ENCODE results near the gene CPNE5.

CPNE5 gene

DNA sequence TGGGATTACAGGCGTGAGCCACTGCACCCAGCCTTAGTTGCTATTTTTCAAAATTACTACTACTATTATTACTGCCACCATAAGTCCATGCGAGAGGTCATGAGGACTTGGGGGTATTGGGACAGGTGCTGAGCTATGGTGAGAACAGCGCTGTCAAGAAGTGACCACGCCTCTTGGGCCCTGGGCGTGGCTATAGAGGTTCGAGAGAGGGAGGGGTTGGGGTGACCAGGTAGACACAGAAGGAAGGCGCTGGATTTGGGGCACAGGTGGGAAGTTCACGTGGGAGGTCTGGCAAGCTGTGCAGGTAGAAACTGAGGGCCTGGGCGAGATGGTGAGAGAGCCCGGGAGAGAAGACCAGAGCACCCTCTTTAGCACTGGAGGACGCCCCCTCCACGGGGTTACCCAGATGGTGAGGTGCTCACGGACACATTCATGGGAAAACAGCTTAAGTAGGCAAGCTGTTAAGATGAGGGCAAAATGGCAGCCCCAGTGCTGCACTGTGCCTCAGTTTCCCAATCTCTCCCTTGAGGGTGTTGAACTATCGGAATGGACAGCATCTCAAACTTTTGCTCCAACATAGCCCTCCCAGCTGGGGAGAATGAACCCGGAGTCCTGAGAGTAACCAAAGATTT lies 80.6 kb downstream of the CPNE5 start:
- Histone ChIP-seq H3K27ac (no peak overlapping the region), H3K4me1 (peaks cover 0 to 7% (median 3%) of the 10 kb centered on the region in 4 donors), H3K36me3 (no peaks in the 10 kb centered on the region), H3K27me3 (no peaks in the 10 kb centered on the region), H3K9me3 (no peaks in the 10 kb centered on the region), H3K4me3 (no peak overlapping the region)
- no peak for DNase-seq
- intact Hi-C loops (cut with DNase I; ENCODE audit: low total_unique reads) = loop anchor here (2.0 kb wide), 1 partner anchor 140 kb away; no protein-coding TSS in a partner anchor
- TF ChIP-seq, protein P1, sequence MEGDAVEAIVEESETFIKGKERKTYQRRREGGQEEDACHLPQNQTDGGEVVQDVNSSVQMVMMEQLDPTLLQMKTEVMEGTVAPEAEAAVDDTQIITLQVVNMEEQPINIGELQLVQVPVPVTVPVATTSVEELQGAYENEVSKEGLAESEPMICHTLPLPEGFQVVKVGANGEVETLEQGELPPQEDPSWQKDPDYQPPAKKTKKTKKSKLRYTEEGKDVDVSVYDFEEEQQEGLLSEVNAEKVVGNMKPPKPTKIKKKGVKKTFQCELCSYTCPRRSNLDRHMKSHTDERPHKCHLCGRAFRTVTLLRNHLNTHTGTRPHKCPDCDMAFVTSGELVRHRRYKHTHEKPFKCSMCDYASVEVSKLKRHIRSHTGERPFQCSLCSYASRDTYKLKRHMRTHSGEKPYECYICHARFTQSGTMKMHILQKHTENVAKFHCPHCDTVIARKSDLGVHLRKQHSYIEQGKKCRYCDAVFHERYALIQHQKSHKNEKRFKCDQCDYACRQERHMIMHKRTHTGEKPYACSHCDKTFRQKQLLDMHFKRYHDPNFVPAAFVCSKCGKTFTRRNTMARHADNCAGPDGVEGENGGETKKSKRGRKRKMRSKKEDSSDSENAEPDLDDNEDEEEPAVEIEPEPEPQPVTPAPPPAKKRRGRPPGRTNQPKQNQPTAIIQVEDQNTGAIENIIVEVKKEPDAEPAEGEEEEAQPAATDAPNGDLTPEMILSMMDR (IDR thresholded peaks at IDR 0.05) = no peak

DNA sequence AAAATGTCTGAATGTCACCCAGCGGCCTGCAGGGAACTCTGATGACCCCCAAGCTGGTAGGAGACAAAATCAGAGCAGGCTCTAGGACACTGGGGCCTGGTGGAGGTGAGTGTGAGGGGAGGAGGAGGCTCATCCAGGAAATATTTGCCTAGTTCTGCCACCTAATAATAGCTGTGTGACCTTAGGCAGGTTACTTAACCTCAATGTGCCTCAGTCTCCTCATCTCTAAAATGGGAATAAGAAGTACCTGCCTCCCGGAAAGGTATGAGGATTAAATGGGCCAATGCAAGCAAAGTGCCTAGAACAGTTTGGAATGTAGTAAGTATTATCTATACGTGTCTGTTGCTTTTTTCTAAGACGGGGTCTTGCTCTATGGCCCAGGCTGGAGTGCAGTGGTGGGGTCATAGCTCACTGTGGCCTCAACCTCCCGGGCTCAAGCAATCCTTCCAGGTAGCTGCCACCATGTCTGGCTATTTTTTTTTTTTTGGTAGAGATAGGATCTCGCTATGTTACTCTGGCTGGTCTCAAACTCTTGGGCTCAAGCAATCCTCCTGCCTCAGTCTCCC lies 81.2 kb downstream of the CPNE5 start:
- Histone ChIP-seq H3K4me1 (peaks cover 0 to 7% (median 3%) of the 10 kb centered on the region in 4 donors), H3K36me3 (no peaks in the 10 kb centered on the region), H3K9me3 (no peaks in the 10 kb centered on the region), H3K27me3 (no peaks in the 10 kb centered on the region), H3K4me3 (no peak overlapping the region), H3K27ac (no peak overlapping the region)
- DNase-seq = no peak
- TF ChIP-seq, protein P1 (IDR thresholded peaks at IDR 0.05) = no peak
- intact Hi-C loops (cut with DNase I; ENCODE audit: low total_unique reads) = loop anchor here (2.0 kb wide), 1 partner anchor 139 kb away; no protein-coding TSS in a partner anchor

- Histone ChIP-seq H3K27ac (no peak overlapping the region), H3K36me3 (no peaks in the 10 kb centered on the region), H3K4me3 (no peak overlapping the region), H3K27me3 (no peaks in the 10 kb centered on the region), H3K9me3 (no peaks in the 10 kb centered on the region), H3K4me1 (peaks cover 0 to 7% (median 3%) of the 10 kb centered on the region in 4 donors)
- intact Hi-C loops (cut with DNase I; ENCODE audit: low total_unique reads) = no loop called here
- TF ChIP-seq, protein P1 (IDR thresholded peaks at IDR 0.05) = no peak
- DNase-seq = no peak
Observed at GRCh38 chr6:36757206-36757605, 82.0 kb downstream of the CPNE5 start.

DNA sequence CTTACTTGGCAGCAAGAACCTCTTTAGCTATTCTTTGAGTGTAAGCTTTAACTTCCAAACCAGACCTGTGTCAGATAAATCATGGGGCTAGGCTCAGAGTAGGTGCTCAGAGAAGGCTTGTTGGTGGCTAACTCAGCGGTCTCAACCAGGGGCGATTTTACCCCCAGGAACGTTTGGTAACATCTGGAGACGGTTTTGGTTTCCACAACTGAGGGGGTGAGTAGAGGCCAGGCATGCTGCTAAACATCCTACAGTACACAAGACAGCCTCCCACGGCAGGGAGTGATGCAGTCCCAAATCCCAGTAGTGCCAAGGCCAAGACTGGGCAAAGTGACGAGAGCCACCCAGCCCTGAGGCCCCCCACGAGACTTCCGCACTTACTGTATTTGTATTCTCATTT lies 82.5 kb downstream of the CPNE5 start:
- Histone ChIP-seq H3K36me3 (no peaks in the 10 kb centered on the region), H3K4me3 (no peak overlapping the region), H3K4me1 (peaks cover 0 to 7% (median 3%) of the 10 kb centered on the region in 4 donors), H3K27me3 (no peaks in the 10 kb centered on the region), H3K9me3 (no peaks in the 10 kb centered on the region), H3K27ac (no peak overlapping the region)
- intact Hi-C loops (cut with DNase I; ENCODE audit: low total_unique reads) = no loop called here
- TF ChIP-seq, protein P1 (IDR thresholded peaks at IDR 0.05) = no peak
- no peak for DNase-seq

DNA sequence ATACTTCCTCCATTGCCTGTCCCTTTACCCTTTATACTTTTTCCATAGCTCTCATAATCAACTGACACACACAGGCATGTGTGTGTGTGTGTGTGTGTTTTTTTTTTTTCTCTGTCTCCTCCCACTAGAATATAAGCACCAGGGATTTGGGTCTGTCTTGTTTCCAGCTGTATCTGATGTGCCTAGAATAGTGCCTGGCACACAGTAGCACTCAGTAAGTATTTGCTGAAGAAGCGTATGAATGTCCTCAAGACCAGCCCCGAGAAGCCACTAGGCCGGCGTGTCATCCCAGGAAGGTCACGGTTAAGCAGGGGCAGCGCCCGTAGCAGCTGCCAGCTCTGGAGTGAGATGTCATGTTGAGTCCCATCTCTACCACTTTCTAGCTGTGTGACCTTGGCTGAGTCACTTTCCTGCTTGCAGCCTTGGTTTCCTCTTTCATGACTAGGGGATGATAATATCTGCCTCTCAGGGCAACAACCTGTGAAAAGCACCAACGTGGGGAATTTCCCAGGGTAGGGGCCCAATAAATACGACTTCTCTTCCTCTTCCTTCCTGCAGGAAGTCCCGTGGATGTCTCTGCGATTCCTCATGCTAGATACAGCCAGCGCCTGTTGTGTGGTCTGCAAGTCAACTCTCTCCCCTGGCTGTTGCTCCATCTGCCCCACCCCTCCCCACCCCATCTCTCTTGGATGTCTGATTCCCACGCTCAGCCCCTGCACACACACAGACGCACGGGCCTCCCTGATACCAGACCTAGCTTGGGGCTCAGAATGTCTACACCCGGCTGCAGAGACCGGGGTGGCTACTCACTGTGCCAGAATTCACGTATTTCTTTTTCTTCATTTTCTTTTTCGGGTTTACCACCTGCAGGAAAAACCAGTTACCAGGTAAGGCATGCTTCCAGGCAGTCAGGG lies 83.6 kb downstream of the CPNE5 start:
- intact Hi-C loops (cut with DNase I; ENCODE audit: low total_unique reads) = no loop called here
- DNase-seq = no peak
- no peak overlapping the region for H3K4me3 ChIP-seq
- no peaks in the 10 kb centered on the region for H3K9me3 ChIP-seq
- no peaks in the 10 kb centered on the region for H3K36me3 ChIP-seq
- TF ChIP-seq, protein P1 (IDR thresholded peaks at IDR 0.05) = no peak
- H3K4me1 ChIP-seq = peaks cover 0 to 7% (median 3%) of the 10 kb centered on the region in 4 donors
- H3K27ac ChIP-seq = no peak overlapping the region
- no peaks in the 10 kb centered on the region for H3K27me3 ChIP-seq

Data from tibial artery (tissue), 4 donors.